GM21529 (cell line): Measurements from ENCODE around the gene NKX6-1.

Source experiments
- ATAC-seq: cut with Tn5 transposase; IDR thresholded peaks from one replicate; pipeline ENCODE4 v1.9.1; 2021; ENCODE audit not compliant: unreplicated experiment

NKX6-1 gene

DNA sequence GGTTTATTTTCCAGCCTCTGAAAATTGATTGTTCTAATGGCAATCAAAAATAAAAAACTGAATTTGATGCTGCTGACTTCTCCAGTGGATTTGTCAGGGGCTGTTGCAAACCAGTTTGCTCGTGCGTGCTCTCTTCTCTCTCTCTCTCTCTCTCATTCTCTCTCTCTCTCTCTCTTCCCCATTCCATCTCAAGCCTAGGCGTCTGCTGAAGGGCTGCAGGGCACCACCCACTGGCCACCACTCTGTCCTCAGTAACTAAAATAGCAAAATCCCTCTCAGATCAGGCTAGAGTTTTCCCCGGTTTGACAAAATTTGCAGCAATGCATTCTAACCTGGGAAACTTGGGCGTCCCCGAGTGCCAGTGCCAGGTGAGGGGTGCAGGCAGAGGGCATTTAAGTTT is 19.4 kb downstream of the NKX6-1 start:
- no peak for ATAC-seq

DNA sequence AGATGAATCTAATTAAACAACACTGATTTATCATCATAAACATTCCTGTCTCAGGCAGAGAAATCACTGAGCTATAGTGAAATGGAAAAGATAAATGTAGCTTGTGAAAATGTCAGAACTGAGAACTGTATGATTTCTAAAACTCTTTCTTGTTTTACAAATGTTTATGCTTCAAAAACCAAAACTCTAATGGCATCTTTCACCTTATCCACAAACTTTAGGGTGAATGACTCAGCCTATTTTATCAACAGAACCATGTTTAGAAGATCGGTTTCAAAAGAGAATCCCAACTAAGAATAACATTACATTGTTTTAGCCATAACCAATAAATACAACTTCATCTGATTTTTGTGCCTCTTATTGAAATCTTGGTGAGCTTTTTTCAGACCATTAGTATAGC is 21.4 kb downstream of the NKX6-1 start:
- ATAC-seq, result no peak

DNA sequence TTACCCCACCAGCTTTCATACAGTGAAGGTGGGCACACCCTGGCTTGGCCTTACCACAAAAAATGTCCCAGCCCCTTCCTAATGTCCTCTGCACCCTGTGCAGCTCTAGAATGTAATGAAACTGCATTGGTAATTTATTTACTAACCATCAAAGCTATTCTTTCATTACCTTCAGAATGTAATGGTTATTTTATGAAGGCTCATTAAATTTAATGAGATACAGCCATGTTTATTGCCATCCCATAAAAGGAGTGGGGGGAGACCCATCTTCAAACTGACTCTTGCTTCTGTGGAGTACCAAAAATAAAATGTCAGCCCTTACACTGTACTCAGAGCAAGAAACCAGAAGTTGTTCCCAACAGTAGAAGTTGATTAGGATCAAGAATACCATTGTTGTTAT is 25.0 kb downstream of the NKX6-1 start:
- no peak for ATAC-seq

DNA sequence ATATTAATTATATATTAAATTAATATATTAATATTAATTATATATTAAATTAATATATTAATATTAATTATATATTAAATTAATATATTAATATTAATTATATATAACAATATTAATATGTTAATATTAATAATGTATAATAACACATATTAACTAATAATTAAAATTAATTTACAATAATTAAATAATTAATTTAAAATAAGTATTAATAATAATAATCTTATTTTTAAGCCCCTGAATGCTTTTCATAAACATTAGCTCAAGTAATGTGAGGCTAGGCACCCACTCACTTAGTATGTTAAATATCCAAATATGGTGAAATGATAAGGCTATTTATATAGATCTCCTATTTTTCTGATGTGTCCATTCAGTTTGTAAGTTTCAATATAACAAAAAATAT is 26.9 kb downstream of the NKX6-1 start:
- ATAC-seq, result no peak

DNA sequence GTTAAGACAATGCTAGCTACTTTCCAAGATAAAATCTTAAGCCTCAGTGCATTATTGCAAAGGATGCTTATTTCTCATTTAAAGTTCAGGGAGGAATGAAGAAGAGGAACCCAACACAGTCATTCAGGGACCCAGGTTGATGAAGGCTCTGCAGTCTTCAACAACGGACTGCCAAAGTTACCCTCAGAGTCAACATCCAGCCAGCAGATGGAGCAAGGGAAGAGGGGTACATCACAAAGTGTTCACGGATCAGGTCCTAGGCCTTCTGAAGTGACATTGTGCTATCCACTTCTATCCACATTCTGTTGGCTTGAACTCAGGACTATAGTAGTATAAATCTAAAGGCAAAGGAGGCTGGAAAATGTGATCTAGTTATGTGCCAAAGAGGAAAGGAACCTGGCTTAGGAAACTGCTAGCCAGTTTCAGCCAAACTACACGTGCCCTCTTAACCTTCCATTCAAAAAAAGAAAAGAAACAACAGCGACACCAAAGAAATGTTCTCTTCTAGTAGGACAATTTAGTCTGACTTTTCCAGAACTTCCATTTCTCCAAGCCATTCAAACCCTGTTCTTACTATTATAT is 28.8 kb downstream of the NKX6-1 start:
- no peak for ATAC-seq

DNA sequence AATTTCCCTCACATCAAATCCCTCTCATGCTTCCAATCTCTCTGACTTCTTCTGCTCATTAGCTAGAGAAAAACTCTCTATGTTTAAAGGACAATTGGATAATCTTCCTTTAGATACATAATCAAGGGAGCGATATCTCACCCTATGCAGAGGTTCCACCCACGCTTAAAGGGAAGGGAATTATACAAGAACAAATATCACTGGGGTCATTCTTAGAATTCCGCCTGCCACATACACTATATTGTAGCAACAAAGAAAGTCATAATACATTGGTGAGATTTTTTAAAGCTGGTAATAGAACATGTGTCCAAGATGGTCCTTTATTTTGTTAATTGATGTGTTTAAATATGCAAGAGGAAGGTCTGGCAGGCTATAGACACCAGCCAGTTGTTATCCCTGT is 31.5 kb downstream of the NKX6-1 start:
- no peak for ATAC-seq

DNA sequence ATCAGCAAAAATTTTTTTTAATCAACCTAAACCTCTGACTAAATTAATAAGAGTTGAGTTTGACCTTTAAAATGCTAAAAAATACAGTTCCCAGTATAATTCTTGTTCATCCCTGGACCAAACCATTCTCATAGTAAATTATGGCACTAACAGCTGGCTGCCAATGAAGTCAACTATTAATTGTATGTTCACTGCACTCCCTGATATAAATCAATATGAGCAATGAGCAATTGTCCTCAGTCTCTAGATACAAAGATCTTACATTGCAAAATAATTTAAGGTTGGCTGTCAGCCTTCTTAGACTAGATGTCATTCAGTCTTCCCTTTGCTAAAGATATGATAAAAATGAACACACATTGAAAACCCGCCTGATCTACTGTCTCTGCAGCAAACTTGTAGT is 39.3 kb downstream of the NKX6-1 start:
- ATAC-seq, result no peak

DNA sequence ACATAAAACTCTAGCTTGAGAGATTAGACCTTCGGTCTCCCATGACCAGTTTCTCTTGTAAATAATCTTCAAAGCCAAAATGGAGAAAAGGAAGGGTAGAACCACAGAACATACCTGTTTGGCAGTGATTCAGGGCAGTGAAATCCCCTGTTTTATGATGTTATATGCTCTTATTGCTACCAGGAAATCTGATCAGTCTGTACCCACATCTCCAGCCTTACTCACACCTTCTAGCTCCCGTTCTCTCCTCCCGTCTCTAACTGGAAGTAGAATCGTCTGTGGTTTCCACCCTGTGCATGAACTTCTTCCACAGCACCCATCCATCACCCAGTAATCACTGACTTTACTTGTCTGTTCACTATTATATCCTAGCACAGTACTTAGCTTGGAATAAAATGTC is 42.9 kb downstream of the NKX6-1 start:
- ATAC-seq, result no peak

DNA sequence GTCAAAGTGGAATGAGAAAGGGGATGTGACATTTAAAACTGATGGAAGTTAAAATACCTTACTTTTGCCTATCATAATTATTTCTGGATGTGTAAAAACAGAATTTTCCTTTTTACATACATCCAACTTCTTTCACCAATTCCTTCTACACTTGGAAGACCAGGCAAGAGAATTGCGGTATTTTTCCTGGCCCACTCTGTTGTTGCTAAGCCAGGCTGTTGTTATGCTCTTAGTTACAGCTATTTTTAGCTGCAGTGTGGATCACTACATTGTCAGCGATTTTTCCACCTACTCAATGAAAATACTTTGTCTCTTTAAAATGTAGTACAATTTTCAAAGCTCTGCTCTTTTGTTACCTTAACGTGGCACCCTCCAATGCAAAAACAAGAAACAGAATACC is 43.4 kb downstream of the NKX6-1 start:
- ATAC-seq, result no peak

DNA sequence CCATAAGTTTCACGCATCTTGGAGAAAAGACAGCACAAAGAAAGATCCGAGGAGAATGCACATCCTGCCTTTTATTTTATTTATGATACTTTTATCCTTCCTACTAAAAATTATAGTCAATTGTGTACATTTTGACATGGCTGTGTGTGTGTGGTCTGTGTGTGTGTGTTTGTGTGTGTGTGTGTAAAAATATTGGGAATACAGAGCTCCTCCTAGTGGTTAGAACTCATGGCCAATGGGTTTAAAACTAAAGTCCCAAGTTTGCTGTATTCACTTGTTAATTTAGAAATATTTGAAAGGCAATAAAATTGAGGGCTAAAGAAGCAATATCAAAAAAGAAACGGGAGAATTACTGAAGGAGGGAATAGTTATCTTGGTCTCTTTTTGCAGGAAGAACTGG is 47.5 kb downstream of the NKX6-1 start:
- no peak for ATAC-seq

DNA sequence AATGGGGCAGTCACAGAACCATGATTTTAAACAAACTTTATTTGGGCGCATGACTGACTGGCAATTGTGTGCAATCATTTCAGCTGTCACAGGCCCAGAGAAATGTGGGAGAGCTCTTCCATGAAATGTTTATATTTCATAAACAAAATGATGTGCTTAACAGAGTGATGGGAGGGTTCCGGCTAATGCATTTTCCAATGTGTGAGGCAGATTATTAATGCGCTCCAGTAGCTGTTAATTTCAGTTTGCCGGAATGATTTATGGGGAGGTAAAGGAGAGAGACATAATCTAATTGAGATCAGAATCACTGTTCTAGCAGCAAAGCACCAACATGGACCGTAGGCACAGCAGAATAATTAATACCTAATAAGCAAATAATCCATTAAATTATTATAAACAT is 55.6 kb downstream of the NKX6-1 start:
- no peak for ATAC-seq

DNA sequence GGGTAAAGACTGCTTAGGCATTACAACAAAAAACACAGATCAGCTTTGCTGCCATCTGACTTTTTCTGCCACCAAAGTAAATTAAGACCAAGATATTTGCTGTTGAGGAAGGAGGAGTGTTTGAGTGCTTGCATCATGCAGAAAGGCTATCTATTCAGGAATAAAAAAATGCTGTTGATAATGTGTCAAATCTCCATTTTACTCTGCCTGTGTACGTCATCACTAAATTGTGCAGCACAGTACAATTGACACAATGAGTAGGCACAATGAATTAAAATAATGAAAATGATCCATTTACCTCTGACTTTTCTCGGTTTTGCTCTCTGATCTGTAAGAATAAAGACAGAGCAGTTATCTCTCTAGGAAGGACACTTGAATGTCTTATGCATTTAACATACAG is 56.3 kb downstream of the NKX6-1 start:
- no peak for ATAC-seq
